CD4-positive, alpha-beta T cell treated with Interleukin-17A for 4 hours (primary cell): ENCODE data around the gene PUM1.
"Not testable (repeated sequence)": the region's sequence is repeated elsewhere in the genome, so short reads cannot be mapped to it uniquely, and the experiment has no call there.

ENCODE experiments used
- DNase-seq: peaks from one replicate; pipeline ENCODE4 v3.0.0-alpha.2; 2020; ENCODE audit warnings: mixed read lengths

Gene PUM1, protein sequence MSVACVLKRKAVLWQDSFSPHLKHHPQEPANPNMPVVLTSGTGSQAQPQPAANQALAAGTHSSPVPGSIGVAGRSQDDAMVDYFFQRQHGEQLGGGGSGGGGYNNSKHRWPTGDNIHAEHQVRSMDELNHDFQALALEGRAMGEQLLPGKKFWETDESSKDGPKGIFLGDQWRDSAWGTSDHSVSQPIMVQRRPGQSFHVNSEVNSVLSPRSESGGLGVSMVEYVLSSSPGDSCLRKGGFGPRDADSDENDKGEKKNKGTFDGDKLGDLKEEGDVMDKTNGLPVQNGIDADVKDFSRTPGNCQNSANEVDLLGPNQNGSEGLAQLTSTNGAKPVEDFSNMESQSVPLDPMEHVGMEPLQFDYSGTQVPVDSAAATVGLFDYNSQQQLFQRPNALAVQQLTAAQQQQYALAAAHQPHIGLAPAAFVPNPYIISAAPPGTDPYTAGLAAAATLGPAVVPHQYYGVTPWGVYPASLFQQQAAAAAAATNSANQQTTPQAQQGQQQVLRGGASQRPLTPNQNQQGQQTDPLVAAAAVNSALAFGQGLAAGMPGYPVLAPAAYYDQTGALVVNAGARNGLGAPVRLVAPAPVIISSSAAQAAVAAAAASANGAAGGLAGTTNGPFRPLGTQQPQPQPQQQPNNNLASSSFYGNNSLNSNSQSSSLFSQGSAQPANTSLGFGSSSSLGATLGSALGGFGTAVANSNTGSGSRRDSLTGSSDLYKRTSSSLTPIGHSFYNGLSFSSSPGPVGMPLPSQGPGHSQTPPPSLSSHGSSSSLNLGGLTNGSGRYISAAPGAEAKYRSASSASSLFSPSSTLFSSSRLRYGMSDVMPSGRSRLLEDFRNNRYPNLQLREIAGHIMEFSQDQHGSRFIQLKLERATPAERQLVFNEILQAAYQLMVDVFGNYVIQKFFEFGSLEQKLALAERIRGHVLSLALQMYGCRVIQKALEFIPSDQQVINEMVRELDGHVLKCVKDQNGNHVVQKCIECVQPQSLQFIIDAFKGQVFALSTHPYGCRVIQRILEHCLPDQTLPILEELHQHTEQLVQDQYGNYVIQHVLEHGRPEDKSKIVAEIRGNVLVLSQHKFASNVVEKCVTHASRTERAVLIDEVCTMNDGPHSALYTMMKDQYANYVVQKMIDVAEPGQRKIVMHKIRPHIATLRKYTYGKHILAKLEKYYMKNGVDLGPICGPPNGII

DNA sequence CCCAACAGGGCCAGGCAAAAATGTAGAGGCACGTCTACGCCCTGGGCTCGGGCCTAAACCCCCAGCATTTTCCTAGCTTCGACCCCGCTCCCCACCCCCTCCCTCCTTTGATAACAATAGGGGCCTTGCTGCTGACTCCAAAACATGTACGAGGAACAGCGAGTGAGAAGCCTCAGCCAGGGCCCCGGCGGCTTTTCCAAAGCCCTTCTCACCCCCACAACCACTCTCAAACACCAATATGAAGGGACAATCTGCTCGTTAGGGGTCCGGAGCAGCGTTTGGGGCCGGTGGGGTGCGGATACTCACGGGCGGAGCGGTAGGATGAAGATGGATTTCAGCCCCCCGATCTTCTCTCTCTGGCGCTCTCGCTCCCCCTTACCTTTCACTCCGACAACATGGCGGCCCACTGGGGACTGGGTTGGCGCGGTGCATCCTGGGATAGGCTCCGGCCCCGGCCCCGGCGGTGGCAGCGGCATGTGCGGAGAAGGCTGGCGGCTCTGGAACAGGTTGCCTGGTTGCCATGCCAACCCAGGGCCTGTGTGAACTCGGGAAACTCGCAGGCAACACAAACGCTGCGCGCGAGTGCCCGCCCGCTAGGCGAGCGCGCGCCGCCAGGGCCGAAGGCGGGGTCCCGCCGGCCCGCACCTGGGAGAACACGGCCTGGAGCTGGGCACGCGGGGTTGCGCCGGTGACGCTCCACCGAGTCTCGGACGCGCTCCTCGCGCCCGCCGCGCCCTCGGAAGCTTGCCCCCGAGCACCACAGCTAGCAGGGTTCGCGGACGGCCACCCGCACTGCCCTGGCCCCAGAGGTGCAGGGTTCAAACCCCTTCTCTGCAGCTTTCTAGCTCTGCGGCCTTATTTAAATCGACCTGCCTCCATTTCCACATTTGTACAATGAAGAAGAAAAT lies at the start of gene PUM1:
PUM1 (minus strand) TSS at position 408 of the 908 bp plus-strand sequence. CDS start 6,151 bp downstream, outside the sequence.
- DNase-seq: peak; percentile 98

DNA sequence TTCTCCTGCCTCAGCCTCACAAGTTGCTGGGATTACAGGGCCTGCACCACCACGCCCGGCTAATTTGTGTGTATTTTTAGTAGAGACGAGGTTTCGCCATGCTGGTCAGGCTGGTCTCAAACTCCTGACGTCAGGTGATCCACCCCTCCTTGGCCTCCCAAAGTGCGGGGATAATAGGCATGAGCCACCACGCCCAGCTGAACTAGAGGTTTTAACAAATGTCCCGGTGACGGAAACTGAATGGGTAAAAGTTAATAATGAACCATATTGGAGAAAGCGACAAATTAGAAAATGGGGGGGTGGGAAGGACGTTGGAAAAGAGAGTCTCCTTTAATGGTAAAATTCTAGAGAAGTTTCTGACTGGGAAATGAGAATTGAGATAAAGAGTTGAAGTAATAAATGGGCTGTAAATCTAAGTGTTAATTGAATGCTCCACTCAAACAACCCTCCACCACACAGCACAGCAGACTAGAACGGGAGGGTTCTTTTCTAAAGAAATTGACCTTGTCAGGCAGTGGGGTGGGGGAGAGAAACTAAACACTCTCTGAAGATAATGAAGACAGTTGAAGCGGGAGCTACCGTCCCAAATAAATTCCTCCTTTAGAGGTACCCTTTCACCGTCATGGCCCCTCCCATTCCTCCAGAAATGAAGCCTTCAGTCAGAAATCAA lies 46.9 kb upstream of the PUM1 start:
- DNase-seq: no peak

DNA sequence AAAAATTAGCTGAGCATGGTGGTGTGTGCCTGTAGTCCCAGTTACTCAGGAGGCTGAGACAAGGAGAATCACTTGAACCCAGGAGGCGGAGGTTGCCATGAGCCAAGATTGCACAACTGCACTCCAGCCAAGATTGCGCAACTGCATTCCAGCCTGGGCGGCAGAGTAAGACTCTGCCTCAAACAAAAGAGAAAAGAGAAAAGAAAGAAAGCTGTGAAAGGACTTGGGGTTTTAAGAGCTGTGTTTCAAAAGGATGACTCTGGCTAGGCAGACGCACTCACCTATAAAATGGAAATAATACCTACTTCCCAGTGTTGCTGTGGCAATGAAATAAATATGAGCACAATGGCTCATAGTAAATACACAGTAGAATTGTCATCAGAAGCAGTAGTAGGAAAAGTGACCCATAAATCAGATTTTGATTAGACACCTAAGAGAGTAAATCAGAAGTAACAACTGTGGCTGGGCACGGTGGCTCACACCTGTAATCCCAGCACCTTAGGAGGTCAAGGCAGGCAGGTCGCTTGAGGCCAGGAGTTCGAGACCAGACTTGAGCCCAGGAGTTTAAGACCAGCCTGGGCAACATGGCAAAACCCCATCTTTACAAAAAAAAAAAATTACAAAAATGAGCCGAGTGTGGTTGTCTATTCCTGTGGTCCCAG lies 45.9 kb upstream of the PUM1 start:
- no peak for DNase-seq

DNA sequence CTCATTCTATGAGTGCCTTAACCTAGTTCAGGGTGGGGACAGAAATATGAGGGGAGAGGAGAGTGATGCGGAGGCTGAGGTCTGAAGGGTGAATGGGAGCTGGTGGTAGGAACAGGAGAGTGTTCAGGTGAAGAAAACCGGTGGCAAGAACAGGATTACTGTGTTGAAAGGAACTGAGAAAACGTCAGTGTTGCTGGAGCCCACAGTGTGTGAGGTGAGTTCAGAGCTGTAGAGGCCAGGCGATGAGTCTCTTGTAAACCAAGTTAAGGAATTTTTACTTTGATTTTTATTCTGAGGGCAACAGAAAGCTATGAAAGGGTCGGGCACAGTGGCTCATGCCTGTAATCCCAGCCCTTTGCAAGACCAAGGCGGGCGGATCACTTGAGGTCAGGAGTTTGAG lies 45.3 kb upstream of the PUM1 start:
- no peak for DNase-seq

DNA sequence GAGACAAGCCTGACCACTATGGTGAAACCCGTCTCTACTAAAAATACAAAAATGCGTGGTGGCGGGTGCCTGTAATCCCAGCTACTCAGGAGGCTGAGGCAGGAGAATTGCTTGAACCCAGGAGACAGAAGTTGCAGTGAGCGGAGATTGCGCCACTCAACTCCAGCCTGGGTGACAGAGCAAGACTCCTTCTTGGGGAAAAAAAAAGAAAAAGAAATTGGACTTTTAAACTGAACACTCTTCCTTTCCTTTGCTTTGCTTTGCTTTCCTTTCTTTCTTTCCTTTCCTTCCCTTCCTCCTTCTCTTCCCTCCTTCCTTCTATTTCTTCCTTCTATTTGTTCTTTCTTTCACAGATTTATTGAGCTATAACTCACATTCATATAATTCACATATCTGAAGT lies 43.3 kb upstream of the PUM1 start:
- DNase-seq: no peak

DNA sequence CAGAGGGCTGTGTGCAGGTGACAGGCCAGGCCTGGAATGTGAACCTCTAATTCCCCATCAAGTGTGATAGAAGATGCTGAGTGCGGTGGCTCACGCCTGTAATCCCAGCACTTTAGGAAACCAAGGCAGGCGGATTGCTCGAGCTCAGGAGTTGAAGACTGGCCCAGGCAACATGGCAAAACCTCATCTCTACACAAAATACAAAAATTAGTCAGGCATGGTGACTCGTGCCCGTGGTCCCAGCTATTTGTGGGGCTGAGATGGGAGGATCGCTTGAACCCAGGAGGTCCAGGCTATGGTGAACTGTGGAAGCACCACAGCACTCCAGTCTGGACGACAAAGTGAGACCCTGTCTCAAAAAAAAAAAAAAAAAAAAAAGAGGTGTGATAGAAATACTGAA lies 40.1 kb upstream of the PUM1 start:
- no peak for DNase-seq

DNA sequence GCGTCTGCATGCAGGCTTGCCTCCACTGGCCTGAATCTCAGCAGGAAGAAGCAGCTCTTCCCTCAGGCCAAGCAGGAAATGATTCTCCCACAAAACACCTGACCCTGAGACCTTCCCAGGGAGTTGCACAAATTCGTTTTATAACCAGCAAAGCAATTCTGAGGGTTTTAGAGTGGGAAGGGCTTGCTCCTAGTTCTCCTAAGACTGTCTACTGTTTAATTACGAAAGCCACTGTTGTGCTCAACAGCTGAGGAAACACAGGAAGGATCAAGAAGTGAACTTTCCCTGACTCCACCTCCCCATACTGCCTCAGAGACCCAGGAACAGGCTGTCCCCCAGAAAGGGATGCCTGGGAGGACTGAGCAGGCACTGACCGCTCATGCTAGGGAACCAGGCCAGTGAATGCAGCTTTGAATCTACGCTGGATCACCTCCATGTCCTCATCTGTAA lies 37.0 kb upstream of the PUM1 start:
- no peak for DNase-seq

DNA sequence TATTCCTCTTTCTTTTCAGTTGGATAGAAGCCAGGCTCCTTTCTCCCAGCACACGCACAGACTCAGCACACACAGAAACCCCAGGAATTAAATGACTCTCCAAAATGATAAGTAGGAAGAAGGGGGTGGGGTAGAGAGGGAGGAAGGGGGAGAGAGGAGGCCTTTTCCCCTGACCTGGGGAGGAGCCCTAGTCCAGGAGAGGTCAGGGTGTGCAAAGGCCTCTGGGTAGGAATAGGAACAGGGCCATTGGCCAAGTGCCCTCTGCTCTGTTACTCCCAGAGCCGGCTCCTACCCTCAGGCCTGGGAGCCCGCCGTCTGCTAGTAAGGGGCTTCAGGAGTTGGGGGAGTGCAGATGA lies 35.6 kb upstream of the PUM1 start:
- DNase-seq: no peak

DNA sequence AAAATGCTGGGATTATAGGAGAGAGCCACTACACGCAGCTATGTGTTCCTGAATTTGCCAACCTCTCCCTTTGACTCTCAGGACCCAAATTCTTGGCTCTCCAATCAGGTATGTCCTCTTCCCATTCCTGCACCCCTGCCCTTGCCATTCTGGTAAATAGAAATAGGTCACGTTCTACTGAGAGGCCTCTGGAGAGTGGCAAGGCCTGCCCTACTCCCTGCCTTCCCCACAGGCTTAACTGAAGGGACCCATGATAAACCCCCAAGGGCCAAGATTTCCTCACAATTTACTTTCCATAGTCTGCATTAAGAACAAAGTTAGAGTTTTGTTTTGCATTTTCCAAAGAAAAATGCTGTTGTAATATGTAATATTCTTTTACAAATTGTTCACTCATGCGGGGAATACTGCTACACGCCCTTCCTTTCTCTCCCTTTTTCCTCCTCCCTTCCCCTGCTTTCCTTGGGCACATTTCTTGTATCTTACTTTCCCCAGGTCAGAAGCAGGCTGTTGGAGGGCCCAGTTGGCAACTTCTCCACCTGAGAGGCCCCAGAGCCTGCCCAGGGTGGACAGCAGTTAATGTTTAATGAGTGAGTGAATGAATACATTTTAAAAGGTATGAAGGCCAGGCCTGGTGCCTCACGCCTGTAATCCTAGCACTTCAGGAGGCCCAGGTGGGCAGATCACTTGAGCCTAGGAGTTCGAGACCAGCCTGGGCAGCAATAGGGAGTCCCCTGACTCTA lies 33.9 kb upstream of the PUM1 start:
- no peak for DNase-seq

DNA sequence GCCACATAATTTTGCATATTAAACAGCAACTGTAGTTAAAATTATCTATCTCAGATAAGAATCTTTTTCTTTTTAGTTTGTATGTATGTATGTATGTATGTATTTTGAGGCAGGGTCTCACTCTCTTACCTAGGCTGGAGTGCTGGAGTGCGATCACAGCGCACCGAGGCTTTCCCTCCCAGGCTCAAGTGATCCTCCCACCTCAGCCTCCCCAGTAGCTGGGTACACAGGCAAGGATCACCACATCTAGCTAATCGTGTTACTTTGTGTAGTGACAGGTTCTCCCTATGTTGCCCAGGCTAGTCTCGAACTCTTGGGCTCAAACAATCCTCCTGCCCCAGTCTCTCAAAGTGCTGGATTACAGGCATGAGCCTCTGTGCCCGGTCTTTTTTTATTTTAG lies 30.5 kb upstream of the PUM1 start:
- DNase-seq: no peak

DNA sequence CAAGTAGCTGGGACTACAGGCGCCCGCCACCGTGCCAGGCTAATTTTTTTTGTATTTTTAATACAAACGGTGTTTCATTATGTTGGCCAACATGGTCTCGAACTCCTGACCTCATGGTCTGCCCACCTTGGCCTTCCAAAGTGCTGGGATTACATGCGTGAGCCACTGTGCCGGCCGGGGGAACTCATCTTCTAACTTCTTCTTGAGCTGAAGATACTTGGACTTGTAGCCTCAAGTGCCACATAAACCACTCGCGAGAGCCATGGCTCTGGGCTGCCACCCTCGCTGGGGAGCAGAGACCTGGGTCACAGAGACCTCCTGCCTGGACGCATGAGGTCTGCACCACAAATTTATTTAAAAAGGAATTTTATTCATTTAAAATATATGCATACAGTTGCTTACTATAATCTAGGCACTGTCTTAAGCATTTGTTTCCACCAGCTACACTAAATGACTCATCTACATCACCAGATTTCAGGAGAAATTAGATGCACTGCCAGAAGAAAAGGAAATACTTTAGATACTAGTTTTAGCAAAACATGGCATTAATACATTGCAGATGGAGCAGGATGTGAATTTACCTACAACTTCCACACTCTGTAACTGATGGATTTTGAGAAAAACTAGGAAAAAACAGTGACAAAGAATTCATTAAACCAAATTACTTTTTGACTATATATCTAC lies 29.9 kb upstream of the PUM1 start:
- DNase-seq: no peak

DNA sequence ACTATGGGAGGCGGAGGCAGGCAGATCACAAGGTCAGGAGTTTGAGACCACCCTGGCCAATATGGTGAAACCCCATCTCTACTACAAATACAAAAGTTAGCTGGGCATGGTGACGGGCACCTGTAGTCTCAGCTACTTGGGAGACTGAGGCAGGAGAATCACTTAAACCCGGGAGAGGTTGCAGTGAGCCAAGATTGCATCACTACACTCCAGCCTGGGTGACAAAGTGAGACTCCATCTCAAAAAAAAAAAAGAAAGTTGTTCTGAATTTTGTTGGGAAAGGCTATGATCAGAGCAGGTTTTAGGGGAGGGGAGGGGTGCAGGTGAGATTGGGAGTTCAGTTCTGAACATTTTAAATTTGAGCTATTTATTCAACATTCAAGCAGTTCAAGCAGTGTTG lies 22.6 kb upstream of the PUM1 start:
- not testable (repeated sequence) for DNase-seq

DNA sequence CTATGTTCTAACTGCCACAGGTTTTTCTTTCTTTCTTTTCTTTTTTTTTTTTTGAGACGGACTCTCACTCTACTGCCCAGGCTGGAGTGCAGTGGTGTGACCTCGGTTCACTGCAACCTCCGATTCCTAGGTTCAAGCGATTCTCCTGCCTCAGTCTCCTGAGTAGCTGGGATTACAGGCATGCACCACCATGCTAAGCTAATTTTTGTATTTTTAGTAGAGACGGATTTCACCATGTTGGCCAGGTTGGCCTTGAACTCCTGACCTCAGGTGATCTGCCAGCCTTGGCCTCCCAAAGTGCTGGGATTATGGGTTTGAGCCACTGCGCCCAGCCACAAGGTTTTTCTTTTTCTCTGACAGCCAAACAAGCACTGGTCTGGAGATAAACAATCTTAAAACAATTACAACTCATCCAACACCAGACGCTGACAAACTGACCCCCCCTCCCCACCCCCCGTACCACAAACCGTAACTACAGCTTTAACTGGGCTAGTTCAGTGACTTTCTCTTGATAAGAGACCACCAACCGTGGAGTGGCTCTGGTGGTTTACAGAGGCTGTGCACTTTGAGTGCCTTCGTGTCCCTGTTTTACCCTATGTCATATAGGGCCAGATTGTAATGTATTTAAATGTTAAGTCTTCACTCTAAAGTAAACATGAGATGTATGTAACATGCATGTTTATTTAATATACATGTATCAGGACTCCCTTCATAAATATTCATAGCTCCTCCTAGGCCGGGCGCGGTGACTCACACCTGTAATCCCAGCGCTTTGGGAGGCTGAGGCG lies 19.5 kb upstream of the PUM1 start:
- DNase-seq: no peak

DNA sequence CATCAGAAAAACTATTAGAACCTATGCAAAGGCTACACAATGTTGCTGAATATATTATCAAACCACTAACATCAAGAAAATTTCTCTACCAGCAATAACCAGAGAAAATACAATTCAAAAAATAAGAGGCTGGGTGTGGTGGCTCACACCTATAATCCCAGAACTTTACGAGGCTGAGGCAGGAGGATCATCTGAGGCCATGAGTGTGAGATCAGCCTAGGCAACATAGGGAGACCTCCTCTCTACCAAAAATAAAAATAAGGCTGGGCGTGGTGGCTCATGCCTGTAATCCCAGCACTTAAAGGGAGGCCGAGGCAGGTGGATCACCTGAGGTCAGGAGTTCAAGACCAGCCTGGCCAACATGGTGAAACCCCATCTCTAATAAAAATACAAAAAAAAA lies 16.9 kb upstream of the PUM1 start:
- no peak for DNase-seq

DNA sequence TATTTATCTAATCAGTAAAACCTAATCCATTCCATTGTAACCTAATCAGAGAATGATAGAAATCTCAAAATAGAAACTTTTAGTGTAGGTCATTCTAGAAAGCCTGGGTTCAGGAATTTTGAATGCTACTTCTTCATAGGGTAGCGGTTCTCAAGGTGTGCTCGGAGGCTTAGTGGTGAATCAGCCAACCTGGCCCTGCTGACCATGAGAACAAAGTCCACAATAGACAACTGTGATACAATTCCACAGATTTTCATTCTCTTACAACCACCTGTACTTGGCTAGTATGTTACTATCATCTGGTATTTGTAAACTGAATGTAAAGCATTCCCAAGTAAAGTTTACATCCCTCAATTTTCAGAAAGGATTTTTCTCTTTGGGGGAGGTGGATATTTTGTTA lies 7.5 kb upstream of the PUM1 start:
- DNase-seq: no peak

DNA sequence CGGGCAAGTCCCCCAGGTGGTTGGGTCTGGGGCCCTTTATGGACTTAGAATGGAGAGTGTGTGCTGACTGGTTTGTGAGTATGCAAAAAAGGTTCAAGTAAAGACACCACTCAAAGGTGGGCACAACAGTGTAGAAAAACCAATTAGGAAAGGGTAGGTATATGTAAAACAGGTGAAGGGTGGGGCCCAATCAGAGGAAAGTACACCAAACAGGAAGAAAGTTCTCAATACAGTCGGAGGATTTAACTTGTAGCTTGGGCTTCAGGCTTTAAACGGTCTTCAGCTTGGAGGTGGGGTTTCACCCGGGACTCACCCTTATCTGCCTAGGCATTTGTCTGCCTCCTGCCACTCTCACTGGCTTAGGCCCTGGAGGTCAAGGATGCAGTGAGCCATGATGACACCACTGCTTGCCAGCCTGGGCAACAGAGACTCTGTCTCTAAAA lies 6.8 kb upstream of the PUM1 start:
- no peak for DNase-seq

DNA sequence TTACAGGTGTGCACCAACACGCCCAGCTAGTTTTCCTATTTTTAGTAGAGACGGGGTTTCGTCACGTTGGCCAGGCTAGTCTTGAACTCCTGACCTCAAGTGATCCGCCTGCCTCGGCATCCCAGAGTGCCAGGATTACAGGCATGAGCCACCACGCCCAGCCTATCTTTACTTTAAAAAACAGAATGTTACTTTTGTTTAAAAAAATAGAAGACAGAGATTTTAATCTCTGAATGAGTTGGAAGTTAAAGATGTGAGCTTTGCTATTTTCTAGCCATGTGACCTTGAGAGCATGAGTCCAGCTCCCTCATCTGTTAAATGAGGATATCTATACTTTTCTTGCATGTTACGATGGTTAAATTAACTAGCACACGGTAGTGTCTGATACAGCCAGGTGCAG lies 3.9 kb upstream of the PUM1 start:
- DNase-seq: no peak

DNA sequence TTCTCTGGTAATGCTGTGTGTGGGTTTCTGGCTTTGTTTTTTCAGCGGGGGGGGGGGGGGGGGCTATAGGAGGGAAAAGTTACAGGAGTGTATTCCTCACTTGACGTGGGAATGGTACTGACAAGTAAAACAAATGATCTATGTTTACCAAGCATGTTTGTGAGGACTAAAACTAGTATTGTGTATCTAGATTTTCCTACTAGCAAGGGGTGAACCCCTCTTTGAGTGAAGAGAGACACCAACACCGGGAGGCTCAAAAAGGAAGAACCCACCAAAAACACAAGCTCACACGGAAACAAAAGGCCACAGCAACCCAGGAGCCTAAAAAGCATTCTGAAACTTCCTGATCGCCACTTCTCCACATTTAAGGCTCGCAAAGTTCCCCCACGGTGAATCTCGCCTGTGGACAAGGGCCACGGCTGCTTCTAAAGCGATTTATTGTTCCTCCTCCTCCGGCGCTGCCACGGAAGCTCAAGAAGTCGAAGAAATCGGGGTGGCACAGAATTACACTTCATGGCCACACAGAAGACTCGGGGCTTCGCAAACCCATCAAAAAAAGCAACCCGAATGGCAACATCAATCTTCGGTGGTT lies 703 bp downstream of the PUM1 start:
- peak; percentile 33 for DNase-seq
